ENCODE data around the gene ANKS1A. TPM values are rescaled to one million over a fixed set of nuclear protein-coding genes. Genes with fewer than 3 reads are reported as not detected.

ANKS1A gene
- total RNA-seq, 1 experiment from 2014 or later = 14.0 TPM

GRCh38 chr6:35036828-35037663 is 148.0 kb downstream of the ANKS1A start:
- Mint-ChIP-seq H3K4me1 (ENCODE audit: insufficient read depth, unreplicated experiment) (peaks cover 12% of the 10 kb centered on the region), H3K36me3 (ENCODE audit: insufficient read depth, unreplicated experiment) (peaks cover 6% of the 10 kb centered on the region), H3K27me3 (ENCODE audit: insufficient read depth, unreplicated experiment) (no peaks in the 10 kb centered on the region), H3K27ac (ENCODE audit: low read depth, unreplicated experiment) (no peak overlapping the region), H3K4me3 (ENCODE audit: unreplicated experiment) (no peak overlapping the region), H3K9me3 (ENCODE audit: unreplicated experiment) (no peaks in the 10 kb centered on the region)
- intact Hi-C loops (cut with micrococcal nuclease) = no loop called here
- no peak for TF ChIP-seq CTCF (IDR thresholded peaks at IDR 0.05; ENCODE audit: unreplicated experiment)
- CTCF ChIA-PET = no interaction called here
- no peak for DNase-seq (ENCODE audit: unreplicated experiment)
- BruUV-seq (replicated peaks) = no TSS peak
- POLR2A ChIA-PET = interaction anchor here (0.6 to 0.8 kb wide), 2 partner anchors 16 to 538 kb away, joined by 3 read pairs; no protein-coding TSS in a partner anchor

GRCh38 chr6:35037664-35038038 is 148.6 kb downstream of the ANKS1A start:
- POLR2A ChIA-PET = interaction anchor here (0.6 to 0.8 kb wide), 2 partner anchors 15 to 537 kb away, joined by 3 read pairs; no protein-coding TSS in a partner anchor
- Mint-ChIP-seq H3K4me1 (ENCODE audit: insufficient read depth, unreplicated experiment) (peaks cover 12% of the 10 kb centered on the region), H3K27ac (ENCODE audit: low read depth, unreplicated experiment) (no peak overlapping the region)

GRCh38 chr6:35038076-35038475 is 149.0 kb downstream of the ANKS1A start:
- Mint-ChIP-seq H3K27ac (ENCODE audit: low read depth, unreplicated experiment) (no peak overlapping the region), H3K36me3 (ENCODE audit: insufficient read depth, unreplicated experiment) (peaks cover 6% of the 10 kb centered on the region), H3K9me3 (ENCODE audit: unreplicated experiment) (no peaks in the 10 kb centered on the region), H3K4me1 (ENCODE audit: insufficient read depth, unreplicated experiment) (peaks cover 12% of the 10 kb centered on the region), H3K4me3 (ENCODE audit: unreplicated experiment) (no peak overlapping the region), H3K27me3 (ENCODE audit: insufficient read depth, unreplicated experiment) (no peaks in the 10 kb centered on the region)
- intact Hi-C loops (cut with micrococcal nuclease) = no loop called here
- ChIA-PET CTCF (interaction anchor here (0.6 kb wide), 1 partner anchor 123 kb away, joined by 4 read pairs; no protein-coding TSS in a partner anchor), POLR2A (no interaction called here)
- no TSS peak for BruUV-seq (replicated peaks)
- TF ChIP-seq CTCF (IDR thresholded peaks at IDR 0.05; ENCODE audit: unreplicated experiment) = no peak
- no peak for DNase-seq (ENCODE audit: unreplicated experiment)

More at GRCh38 chr6:35037664-35038038, 148.6 kb downstream of the ANKS1A start:
- H3K36me3 Mint-ChIP-seq (ENCODE audit: insufficient read depth, unreplicated experiment) = peaks cover 6% of the 10 kb centered on the region
- H3K27me3 Mint-ChIP-seq (ENCODE audit: insufficient read depth, unreplicated experiment) = no peaks in the 10 kb centered on the region
- no peak for TF ChIP-seq CTCF (IDR thresholded peaks at IDR 0.05; ENCODE audit: unreplicated experiment)
- H3K4me3 Mint-ChIP-seq (ENCODE audit: unreplicated experiment) = no peak overlapping the region
- intact Hi-C loops (cut with micrococcal nuclease) = no loop called here
- no peak for DNase-seq (ENCODE audit: unreplicated experiment)
- H3K9me3 Mint-ChIP-seq (ENCODE audit: unreplicated experiment) = no peaks in the 10 kb centered on the region
- BruUV-seq (replicated peaks) = no TSS peak
- CTCF ChIA-PET = no interaction called here

GRCh38 chr6:35040398-35040797 is 151.3 kb downstream of the ANKS1A start:
- Mint-ChIP-seq H3K4me3 (ENCODE audit: unreplicated experiment) (no peak overlapping the region), H3K27ac (ENCODE audit: low read depth, unreplicated experiment) (no peak overlapping the region), H3K36me3 (ENCODE audit: insufficient read depth, unreplicated experiment) (no peaks in the 10 kb centered on the region), H3K27me3 (ENCODE audit: insufficient read depth, unreplicated experiment) (no peaks in the 10 kb centered on the region), H3K9me3 (ENCODE audit: unreplicated experiment) (no peaks in the 10 kb centered on the region), H3K4me1 (ENCODE audit: insufficient read depth, unreplicated experiment) (peaks cover 21% of the 10 kb centered on the region)
- no TSS peak for BruUV-seq (replicated peaks)
- ChIA-PET CTCF (interaction anchor here (0.6 kb wide), 1 partner anchor 765 kb away, joined by 3 read pairs; no protein-coding TSS in a partner anchor), POLR2A (no interaction called here)
- DNase-seq (ENCODE audit: unreplicated experiment) = no peak
- TF ChIP-seq CTCF (IDR thresholded peaks at IDR 0.05; ENCODE audit: unreplicated experiment) = no peak
- intact Hi-C loops (cut with micrococcal nuclease) = no loop called here

Measured in MCF 10A (cell line).